Stimulated activated CD4-positive, alpha-beta T cell treated with anti-CD3 and anti-CD28 coated beads, Interleukin-1b, Interleukin-23, amount 100 ng/mL, for 48 hours (primary cell): Measurements from ENCODE around the gene LITAF.
"Not testable (repeated sequence)": the region's sequence is repeated elsewhere in the genome, so short reads cannot be mapped to it uniquely, and the experiment has no call there.

Experiments used
- DNase-seq: peaks from one replicate; pipeline ENCODE4 v3.0.0-alpha.2; 2020

Gene LITAF

DNA sequence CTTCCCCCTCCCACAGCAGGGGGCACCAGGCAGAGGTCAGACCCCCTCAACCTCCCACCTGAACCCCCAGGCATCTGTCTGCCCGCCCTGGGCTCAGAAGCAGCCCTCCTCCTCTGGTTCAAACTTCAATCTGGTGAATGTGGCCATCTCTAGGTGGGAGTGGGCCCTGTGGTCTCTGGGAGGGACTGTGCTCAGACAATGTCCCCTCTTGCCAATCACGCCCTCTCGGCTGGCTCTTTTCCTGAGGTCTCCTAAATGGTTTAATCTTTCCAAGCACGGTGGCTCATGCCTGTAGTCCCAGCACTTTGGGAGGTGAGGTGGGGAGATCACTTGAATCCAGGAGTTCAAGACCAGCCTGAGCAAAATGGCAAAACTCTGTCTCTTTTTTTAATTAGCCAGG lies 15.2 kb downstream of the LITAF start:
- no peak for DNase-seq

DNA sequence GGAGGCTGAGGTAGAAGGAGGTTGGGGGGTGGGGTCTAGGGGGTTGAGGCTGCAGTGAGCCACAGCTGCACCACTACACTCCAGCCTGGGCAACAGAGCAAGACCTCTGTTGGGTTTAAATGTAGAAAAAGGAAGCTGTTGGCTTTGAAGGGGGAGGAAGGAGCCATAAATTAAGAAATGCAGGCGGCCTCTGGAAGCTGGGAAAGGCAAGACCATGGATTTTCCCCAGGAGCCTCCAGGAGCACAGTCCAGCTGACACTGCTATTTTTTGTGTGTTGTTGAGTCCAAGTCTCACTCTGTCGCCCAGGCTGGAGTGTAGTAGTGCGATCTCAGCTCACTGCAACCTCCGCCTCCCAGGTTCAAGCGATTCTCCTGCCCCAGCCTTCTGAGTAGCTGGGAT lies 15.9 kb downstream of the LITAF start:
- DNase-seq, result no peak

DNA sequence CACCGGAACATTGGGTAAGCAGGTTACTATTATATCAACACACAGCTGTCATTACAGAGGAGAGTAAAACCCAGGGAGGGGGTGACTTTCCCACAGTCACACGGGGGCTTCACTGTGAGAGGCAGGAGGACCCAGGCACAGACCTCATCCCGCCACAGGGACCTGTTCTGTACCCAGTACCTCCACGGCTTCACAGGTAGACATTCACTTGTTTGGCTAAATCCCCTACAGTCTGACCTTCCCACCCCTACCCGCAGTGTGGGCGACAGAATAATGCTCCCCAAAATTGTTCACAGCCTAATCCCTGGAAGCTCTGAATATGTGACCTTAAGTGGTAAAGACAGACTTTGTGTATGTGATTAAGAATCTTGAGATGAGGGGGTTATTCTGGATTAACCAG lies 16.5 kb downstream of the LITAF start:
- DNase-seq, result no peak

DNA sequence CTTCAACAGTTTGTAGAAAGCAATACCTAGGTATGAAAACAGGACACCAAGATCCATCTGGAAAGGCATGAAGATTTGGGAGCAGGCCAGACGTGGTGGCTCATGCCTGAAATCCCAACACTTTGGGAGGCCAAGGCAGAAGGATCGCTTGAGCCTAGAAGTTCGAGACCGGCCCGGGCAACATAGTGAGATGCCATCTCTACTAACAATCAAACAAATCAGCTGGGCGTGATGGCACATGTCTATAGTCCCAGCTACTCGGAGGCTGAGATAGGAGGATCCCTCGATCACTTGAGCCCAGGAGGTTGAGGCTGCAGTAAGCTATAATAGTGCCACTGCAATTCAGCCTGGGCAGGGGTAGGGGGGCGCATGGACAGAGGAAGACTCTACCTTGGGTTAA lies 20.3 kb downstream of the LITAF start:
- no peak for DNase-seq

DNA sequence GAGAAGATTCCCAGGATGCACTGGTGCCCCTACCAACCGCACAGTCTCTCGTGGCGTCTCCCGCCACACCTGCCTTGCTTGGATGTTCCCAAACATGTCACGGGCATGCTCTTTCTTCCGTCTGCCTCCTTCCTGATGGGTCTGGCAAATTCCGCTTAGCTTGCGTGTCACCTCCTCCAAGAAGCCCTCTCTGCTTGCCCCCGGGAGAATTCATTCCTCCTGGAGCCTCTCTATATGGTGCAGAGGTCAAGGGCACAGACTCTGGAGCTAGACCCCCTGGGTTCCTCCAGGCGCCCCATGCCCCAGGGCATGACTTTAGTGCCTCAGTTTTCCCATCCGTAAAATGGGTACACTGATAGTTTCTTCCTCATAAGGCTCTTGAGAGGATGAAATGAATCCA lies 21.1 kb downstream of the LITAF start:
- DNase-seq, result no peak

DNA sequence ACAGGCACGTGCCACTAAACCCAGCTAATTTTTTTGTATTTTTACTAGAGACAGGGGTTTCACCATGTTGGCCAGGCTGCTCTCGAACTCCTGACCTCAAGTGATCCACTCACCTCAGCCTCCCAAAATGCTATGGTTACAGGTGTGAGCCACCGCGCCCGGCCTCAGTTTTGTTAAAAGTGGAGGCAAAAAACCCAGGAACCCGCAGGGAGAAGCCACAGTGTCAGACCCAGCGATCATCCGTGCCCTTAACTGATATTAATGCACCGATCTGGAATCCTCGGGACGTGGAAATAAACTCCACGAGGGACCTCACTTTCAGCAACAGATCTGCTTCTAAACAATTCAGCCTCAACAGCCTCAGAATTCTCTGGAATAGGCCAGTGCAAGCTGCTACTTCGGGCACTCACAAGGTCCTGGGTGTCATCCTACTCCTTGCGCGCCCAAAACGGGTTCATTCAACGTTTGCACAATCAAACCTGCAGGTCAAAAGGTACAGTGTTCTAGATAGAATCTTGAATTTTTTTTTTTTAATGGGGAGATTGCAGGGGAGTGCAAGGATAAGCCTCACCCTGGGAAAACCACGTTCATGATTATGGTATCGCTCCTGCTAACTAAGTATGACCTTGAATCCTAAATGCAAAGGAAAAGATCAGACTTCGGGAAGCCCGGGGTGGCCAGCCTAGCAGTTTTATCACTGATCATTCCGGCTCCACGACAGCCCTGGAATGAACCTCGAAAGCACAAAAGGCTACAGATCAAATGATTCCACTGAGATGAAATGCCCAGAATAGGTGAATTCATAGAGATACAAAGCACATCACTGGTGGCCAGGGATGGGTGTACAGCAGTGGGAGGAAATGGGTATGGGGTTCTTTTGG lies 22.4 kb downstream of the LITAF start:
- DNase-seq, result no peak

DNA sequence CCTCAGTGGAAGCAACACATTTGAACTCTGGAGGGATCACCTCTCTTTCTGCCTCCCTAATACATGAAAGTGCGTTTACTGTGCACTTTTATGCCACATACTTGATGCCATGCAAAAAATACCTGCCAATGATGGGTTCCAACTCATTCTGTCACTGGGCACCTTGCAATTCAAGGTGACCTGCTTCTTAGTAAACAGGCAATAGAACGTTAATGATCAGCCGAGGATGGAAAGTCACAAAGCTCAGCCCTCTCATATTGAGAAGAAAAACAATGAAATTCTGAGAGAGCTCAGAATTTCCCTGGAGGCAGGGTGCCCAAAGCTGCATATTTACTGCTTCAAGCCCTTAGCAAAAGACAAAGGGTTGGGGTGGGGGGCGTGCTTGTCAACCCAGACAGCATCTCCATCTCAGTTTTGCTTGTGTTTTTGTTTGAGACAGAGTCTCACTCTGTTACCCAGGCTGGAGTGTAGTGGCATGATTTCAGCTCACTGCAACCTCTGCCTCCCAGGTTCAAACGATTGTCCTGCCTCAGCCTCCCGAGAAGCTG lies 23.2 kb downstream of the LITAF start:
- DNase-seq, result no peak

DNA sequence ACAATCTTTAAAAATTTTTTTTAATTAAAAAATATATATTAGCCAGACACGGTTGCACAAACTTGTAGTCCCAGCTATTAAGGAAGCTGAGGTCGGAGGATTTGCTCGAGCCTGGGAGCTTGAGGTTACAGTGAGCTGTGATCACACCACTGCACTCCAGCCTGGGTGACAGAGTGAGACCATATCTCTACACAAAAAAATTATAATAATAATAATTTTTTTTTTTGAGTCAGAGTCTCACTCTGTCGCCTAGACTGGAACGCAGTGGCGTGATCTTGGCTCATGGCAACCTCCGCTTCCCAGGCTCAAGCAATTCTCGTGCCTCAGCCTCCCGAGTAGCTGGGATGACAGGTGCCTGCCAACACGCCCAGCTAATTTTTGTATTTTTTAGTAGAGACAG lies 23.8 kb downstream of the LITAF start:
- no peak for DNase-seq

DNA sequence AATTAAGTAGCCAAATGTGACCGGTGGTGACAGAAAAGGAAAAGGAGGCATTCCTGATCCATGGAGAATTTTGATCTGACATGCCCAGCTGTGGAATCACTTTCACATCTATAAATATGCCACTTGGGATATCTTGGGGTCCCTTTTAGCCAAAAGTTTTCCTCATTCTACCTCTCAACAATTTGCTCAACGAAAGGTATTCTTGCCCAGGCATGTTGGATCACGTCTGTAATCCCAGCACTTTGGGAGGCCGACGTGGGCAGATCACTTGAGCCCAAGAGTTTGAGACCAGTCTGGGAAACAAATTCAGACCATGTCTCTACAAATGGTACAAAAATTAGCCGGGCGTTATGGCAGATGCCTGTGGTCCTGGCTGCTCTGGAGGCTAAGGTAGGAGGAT lies 24.3 kb downstream of the LITAF start:
- no peak for DNase-seq

DNA sequence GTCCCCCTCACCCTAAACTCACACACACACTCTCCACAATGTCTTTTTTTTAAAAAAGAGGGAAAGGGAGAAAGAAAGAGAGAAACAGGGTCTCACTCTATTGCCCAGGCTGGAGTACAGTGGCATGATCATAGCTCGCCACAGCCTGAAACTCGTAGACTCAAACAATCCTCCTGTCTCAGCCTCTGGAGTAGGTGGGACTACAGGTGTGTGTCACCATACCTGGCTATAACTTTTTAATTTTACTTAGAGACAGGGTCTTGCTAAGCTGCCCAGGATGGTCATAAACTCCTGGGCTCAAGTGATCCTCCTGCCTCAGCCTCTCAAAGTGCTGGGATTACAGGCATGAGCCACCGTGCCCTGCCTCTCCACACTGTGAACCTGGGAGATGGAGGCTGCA lies 24.9 kb downstream of the LITAF start:
- DNase-seq, result no peak

DNA sequence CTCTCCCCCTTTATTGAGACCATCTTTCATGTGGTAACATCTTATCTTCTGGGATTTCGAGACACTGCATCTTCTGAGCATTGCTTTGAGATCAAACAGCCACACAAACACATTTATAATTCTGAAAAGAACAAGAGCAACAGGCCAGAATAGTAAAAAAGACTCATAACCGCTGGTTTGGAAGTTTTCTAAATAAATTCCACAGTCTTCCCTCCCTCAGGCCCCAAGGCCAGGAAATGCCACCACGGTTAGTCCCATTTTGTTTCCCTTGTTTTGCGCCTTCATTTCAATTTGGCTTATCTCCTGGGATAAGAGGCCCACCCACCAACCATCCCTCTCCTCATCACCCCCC lies 25.3 kb downstream of the LITAF start:
- DNase-seq, result no peak

DNA sequence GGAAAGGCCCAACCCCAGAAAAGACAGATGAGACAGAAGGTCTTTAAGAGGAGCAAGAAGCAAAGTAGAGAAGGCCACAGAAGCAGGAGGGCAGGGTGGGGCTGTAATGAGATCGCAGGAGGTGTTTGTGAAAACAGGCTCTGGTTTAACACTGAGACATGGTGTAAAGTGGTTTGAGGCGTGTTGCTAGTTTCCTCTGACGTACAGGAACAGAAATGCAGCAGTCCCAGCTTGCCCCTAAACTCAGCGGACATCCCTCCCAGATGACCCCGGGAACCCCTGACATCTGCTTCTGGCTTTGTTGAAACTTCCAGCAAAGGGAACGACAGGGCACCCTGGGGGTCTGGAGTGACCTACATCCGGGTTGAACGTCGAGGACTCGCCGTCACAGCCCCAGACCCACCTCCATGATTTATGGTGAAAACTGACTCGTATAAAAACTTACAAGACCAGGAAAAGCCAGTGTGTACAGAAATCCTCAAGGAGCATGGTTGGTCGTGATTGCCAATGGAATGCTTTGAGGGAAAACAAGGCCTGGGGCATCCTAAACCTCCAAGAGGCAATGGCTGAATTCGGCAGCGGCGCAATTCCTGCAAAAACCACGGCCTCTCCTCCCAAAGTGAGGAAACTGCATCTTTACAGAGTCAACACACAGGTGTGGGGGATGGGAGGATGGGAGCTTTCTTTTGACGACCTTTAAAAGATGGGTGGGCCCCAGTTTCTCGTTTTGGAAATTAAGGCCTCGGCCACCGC lies 25.8 kb downstream of the LITAF start:
- DNase-seq, result peak; percentile 46

DNA sequence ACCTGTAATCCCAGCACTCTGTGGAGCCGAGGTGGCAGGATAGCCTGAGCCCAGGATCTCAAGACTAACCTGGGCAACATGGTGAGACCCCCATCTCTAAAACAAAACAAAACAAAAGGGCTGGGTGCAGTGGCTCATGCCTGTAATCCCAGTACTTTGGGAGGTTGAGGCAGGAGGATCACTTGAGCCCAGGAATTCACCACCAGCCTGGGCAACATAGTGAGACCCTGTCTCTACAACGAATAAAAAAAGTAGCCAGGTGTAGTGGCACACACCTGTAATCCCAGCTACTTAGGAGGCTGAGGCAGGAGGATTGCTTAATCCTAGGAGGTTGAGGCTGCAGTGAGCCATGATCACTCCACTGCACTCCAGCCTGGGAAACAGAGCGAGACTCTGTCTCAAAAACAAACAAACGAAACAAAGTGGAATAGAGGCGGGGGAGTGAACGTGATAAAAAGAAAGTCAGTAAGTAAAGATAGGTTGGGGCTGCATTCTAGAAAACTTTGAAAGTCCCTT lies 28.4 kb downstream of the LITAF start:
- DNase-seq, result not testable (repeated sequence)

DNA sequence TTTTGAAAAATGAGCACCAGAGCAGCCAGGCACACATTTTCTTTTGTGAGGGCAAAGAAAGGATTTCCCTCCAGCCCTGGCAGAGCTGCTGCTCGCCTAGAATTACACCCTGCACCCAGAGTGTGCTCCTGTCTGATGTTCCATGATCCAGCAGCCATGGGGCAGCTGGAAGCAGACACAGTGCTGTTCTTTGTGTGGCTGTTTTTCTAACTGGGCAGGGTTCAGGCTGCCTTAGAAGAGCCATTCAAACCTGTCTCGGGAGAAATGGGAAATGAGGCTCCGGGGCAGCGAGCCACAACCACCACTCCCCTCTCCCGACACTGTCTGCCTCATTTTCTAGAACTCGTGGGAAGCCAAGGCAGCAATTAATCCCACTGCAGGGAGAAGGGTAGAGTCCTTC lies 28.9 kb downstream of the LITAF start:
- no peak for DNase-seq

DNA sequence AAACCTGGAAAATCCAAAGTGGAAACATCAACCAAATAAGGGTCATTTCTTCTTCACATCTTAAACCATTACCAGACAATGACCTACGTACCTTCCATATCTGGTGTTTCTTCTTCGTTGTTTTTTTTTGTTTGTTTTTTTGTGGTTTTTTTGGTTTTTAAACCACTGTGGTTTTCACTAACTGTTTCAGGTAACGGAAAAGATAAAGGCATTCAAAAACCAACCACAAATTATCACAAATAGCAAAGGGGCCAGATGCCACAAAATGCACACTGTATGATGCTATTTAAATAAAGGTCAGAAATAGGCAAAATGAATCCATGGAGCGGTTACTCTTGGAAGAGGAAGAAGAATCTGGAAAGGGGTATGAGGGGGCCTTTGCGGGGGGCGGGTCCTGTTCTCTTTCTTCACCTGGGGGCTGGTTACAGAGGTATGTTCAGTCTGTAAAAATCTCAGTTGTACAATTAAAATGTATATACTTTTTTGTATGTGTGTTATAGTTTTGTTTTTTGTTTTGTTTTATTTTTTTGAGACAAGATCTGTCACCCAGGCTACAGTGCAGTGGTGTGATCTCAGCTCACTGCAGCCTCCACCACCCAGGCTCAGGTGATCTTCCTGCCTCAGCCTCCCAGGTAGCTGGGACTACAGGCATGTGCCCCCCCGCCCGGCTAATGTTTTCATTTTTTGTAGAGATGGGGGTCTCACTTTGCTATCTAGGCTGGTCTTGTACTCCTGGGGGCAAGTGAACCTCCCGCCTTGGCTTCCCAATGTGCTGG lies 29.6 kb downstream of the LITAF start:
- no peak for DNase-seq

DNA sequence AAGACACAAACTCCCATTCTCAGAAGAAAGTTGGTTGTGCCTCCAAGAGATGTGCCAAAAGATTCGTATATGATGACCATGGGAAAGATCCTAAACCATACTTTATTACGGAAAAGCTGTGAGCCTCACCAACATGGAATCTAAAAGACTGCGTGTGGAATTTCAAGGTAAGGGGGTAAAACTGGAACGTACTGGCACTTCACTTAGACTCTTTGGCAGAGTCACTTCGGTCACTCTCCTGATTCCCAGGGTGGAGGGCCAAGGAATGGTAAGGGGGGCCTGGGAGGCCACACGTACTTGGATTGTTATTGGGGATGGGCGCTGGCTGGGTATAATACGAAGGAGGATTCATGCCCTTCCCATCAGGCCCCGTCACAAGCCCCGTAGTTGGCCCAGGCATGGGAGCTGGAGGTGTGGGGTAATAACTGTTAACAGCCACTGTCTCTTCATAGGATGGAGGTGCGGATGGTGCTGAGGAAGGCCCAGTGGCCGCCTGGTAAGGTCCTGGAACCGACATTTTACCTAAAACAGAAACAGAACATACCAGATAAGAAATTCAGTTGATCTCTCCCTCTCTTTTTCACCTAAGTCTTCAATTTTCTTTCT lies 30.4 kb downstream of the LITAF start:
- DNase-seq, result no peak

DNA sequence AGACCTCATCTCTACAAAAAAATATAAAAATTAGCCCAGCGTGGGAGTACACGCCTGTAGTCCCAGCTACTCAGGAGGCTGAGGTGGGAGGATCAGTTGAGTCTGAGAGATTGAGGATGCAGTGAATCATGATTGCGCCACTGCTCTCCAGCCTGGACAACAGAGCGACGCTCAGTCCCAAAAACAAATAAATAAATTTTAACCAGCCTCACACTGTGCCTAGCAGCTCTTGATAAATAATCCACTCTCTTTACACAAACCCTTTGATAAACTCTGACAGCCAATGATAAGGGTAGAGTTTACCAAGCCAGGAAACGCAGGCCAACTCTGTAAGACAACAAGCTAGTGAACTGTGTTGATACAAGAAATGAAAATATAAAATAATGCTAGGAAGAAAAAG lies 32.7 kb downstream of the LITAF start:
- DNase-seq, result no peak

DNA sequence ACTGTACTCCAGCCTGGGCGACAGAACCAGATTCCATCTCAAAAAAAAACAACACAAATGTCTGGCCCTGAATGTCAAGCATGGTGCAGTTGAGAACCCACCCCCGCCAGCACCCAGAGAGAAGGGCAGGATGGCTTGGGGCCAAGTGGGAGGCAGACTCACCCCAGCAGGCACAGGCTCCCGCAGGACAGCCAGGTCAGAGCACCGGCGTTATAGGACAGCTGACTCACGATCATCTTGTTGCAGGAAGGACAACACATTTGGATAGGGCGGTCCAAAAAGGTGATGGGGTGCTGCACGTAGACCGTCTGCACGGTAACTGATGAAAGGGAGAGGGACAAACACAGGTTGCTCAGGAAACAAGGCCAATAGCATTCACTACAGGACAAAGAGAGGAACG lies 33.3 kb downstream of the LITAF start:
- no peak for DNase-seq

DNA sequence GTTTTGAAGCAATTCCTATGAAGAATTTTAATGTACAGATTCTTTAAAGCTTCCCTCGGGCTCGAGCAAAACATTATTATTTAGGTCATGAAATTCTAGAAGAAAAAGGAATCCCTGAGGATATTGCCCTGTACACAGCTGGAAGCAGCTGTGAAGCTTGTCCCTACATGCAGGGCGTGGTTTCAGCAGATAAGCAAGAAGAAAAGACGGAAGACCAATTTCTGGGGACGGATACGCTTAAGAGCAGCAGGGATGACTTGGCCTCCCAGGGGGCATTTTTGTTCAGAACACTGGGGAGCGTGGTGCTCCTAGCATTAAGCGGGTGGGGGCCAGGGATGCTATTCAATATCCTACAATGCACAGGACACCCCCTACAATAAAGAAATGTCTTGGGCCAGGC lies 34.3 kb downstream of the LITAF start:
- DNase-seq, result no peak

DNA sequence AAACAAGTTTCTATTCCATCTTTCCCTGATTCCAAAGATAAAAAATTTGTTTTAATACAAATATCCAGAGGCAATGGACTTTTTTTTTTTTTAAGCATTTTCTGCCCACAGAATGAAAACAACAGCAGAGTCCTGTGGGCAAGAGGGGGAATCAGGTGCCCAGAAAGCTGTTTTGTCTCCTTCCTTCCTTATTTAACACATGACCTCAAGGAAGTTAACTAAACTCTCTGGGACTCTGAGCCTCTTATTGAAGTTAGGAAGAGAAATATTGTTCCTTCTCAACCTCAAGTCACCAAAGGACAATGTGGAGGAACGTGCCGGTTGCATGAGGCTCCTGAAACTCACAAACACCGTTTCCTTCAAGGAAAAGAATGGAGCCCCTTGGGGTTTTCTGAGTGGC lies 34.9 kb downstream of the LITAF start:
- no peak for DNase-seq

DNA sequence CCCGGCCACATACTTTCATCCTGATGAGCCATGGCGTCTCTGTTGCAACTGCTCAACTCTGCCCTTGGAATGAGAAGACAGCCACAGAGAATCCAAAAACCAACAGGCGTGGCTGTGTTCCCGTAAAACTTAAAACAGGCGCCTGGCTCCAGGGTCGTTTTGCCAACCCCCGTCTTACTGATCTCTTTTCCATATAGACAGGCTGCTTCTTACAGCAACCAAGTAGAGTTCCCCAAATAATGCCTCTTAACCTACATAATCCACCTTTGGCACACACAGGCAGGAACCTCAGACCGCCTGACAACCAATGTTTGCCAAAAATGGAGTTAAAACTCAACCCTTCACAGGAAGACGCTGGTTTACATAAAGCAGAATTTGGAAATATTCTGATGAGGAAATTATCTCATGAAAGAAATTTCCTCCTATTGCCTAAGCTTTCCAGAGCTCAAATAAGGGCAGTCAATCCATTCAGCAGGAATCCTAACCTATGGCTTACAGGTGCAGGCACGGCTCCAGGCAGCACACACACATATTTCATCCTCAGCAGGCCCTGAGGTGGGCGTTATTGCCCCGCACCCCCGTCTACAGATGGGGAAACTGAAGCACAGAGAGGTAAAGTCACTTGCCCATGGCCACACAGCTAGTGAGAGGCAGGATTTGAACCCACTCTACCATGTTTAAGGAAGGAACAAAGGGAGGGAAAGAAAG lies 35.8 kb downstream of the LITAF start:
- no peak for DNase-seq
